Astrocyte of the cerebellum (primary cell): Measurements from ENCODE around the gene CYB5R3.
A peak's percentile ranks its signal among the peaks of the same experiment; 100 is the strongest.

Experiments used
- DNase-seq: peaks from one replicate; pipeline ENCODE4 v3.0.0-alpha.2; 2011; ENCODE audit warnings: low read depth
- H3K4me3 ChIP-seq: 2 replicates; pipeline ENCODE4 v1.5.1; 2011; ENCODE audit warnings: mild to moderate bottlenecking, low read depth, low read length, moderate library complexity
- in situ Hi-C: cut with HindIII; loops from 2 replicates; pipeline ENCODE4 v1.10.0; 2017; ENCODE audit warnings: low sequenced_read_pairs
- TF ChIP-seq, protein P1 (sequence below): IDR thresholded peaks from 2 replicates; pipeline ENCODE4 v1.5.1; 2012; ENCODE audit warnings: low read length, low read depth, moderate library complexity, mild to moderate bottlenecking; ENCODE audit errors: missing control alignments

Gene CYB5R3

DNA sequence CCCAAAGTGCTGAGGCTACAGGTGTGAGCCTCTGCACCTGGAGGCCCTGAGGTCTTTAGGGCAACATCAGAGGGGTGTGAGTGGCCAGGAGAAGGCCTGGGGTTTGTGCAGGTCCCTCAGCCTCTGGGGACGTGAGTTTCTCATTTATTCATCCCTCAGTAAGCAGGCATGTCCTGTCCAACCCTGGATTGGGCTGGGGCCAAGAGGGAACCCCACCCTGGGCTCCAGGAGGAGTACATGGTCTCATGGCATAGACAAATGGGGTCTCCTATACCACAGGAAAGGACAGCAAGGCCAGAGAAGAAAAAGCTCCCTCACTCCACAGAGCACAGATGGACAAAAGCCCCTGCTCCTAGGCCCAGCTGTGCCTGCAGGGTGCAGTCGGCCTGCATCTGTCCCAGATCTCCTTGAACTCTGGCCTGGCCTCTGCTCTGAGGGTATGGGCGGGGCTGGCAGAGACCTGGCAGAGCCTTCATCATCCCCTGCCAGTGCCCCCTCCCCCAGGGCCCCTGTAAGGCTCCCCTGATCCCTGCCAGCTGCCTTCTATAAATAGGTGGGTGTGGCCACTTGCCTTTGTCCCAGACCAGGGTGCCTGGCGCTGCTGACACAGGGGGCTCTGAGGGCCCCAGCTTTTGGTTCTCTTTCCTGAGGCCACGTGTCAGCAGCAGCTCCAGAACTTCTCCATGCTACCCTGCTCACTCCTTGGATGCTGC is 36.9 kb upstream of the CYB5R3 start:
- DNase-seq, result no peak
- H3K4me3 ChIP-seq, result no peak overlapping the region
- in situ Hi-C loops, result no loop called here
- TF ChIP-seq, protein P1, sequence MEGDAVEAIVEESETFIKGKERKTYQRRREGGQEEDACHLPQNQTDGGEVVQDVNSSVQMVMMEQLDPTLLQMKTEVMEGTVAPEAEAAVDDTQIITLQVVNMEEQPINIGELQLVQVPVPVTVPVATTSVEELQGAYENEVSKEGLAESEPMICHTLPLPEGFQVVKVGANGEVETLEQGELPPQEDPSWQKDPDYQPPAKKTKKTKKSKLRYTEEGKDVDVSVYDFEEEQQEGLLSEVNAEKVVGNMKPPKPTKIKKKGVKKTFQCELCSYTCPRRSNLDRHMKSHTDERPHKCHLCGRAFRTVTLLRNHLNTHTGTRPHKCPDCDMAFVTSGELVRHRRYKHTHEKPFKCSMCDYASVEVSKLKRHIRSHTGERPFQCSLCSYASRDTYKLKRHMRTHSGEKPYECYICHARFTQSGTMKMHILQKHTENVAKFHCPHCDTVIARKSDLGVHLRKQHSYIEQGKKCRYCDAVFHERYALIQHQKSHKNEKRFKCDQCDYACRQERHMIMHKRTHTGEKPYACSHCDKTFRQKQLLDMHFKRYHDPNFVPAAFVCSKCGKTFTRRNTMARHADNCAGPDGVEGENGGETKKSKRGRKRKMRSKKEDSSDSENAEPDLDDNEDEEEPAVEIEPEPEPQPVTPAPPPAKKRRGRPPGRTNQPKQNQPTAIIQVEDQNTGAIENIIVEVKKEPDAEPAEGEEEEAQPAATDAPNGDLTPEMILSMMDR, result no peak

DNA sequence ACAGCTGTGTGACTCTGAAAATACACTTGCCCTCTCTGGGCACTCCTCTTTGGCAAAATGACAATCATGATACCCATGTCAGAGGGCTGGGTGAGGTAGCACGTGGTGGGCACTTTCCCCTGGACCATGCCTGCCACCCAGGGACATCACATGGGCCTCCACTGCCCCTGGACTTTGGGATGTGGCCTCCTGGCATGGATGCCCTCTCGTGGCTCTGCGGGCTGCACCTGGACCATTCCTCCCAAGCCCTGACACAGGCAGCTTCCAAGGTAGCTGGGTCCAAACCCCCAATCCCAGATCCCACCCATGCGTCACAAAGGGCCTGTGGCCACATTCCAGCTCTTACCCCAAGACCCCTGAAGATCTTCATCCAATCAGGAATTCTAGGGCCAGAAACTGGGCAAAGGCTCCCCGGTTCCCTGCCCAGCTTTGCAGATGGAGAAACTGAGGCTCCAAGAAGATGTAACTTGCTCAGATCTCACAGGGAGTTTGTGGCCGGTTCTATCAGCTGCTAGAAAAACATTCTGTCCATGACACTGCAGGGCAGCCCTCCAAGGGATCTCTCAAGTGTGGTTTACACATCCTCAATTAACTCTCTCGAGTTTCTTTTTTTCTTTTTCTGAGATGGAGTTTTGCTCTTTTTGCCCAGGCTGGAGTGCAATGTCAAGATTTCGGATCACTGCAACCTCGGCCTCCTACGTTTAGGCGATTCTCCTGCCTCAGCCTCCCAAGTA is 35.4 kb upstream of the CYB5R3 start:
- in situ Hi-C loops, result no loop called here
- TF ChIP-seq, protein P1, result no peak
- no peak overlapping the region for H3K4me3 ChIP-seq
- DNase-seq, result no peak

DNA sequence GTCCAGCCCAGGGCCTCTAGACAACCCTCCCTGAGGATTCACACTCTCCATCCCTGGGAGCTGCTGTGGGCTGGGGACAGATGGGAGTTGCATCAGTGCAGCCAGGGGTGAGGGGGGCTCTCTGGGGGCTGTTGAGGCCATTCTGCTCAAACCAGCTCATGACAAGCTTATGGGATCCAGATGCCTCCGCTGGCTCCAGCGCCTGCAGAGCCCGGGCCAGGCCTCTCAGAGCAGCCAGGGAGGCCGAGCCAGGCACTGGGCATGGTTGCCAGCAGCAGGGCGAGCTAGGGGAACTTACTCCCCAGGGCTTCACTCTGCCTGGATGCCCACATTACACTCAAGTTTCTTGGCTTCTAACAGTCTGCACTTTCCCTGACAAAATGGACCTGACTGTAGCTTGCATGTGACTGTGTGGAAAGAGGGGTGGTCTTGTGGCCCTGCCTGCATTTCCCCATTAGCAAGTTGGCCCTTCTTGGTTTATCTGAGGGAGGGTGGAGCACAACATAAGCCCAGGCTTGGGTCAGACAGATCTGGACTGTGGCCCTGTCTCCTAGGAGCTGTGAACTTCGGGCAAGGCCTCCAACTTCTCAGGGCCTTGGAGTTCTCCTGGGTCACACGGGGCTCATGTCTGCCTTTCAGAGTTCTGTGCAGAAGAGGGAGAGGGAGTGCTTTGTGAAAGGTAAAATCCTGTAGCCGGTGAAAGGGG is 34.5 kb upstream of the CYB5R3 start:
- TF ChIP-seq, protein P1, result no peak
- DNase-seq, result no peak
- H3K4me3 ChIP-seq, result no peak overlapping the region
- in situ Hi-C loops, result no loop called here

DNA sequence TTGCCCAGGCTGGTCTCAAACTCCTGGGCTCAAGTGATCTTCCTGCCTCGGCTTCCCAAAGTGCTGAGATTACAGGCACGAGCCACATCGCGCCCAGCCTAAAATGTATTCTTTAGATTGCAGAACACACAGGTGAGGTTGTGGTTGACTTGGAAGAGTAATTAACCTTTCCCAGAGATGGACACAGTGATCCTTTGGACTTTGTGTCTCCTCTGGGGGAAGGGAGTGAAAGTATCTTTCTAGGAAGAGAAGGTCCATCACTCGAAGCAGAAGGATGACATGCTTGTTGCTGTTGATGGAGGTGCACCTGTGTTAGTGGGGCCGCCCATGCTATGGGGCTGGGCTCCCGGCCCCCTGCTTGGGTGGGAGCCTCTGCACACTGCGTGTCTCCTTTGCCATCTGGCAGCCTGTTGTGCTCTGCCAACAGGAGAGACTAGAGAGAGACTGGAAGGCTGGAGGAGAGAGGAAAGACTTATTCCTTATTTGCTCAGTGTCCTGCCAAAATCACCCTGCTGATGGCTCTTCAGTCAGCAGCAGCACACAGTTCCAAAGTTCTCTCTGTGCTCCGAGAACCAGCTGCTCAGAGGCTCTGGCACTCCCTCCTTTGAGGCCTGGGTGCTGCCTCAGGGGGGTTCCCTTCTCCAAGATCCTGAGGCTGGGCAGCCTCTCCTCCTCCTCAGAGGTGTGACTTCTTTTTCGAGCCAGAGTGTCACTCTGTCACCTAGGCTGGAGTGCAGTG is 33.1 kb upstream of the CYB5R3 start:
- in situ Hi-C loops, result no loop called here
- no peak overlapping the region for H3K4me3 ChIP-seq
- DNase-seq, result no peak
- TF ChIP-seq, protein P1, result no peak

DNA sequence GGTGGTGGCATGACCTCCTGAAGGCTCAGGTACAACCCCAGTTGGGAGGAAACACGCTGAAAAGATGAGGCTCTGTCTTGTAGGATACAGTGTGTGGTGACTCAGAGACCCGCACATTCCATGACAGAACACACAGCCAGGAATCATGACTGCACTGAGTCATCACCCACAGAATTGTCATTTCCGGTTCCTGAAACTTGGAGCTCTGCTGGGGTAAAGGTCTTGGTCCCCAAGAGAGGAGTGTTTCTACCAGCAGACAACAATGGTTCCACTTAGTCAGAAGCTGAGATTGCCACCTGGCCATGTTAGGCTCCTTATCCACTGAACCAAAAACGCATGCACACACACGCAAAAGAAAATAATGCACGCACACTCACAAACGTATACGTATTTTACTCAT is 31.5 kb upstream of the CYB5R3 start:
- peak; percentile 66 for DNase-seq
- no peak overlapping the region for H3K4me3 ChIP-seq
- in situ Hi-C loops, result no loop called here
- TF ChIP-seq, protein P1, result no peak

DNA sequence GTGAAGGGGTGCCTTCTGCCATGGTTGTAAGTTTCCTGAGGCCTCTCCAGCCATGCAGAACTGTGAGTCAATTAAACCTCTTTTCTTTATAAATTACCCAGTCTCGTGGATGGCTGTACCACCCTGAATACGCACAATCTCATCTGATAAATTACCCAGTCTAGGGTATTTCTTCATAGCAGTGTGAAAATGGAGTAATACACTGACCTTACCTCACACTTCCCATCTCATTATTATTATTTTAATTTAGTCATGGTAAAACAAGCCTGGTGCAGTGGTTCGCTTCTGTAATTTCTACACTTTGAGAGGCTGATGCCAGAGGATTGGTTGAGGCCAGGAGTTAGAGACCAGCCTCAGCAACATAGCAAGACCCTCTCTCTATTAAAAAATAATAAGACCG is 30.5 kb upstream of the CYB5R3 start:
- no peak overlapping the region for H3K4me3 ChIP-seq
- DNase-seq, result no peak
- TF ChIP-seq, protein P1, result no peak
- in situ Hi-C loops, result no loop called here
